Measurements from ENCODE around the gene MMP14. TPM values are rescaled to one million over a fixed set of nuclear protein-coding genes. Genes with fewer than 3 reads are reported as not detected.

The MMP14 gene
- total RNA-seq, 2 experiments from 2014 or later: 2.6 to 2.9 TPM

DNA sequence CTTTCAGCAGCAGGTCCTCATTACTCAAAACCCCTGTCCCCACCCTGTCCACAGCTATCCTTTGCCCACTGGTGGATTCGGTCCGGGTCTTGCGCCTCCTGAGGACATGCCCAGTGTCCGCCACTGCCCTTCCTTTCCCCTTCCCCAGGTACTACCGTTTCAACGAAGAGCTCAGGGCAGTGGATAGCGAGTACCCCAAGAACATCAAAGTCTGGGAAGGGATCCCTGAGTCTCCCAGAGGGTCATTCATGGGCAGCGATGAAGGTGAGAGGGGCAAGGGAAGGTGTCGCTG, 8.7 kb downstream of the MMP14 start:
- H3K4me3 Mint-ChIP-seq: no peak overlapping the region
- H3K4me3 ChIP-seq (ENCODE audit: low read length): no peak overlapping the region
- ChIA-PET POLR2A (no interaction called here), CTCF (interaction anchor here (1.1 kb wide), 1 partner anchor 70 kb away, joined by 3 read pairs; no protein-coding TSS in a partner anchor)
- H3K4me1 ChIP-seq (ENCODE audit: insufficient read depth, low read length): no peaks in the 10 kb centered on the region
- no peak for ATAC-seq (ENCODE audit: poor library complexity)
- H3K9me3 ChIP-seq (ENCODE audit: control insufficient read depth in 1 of 2, insufficient read depth in 1 of 2, low read length in 2 of 2): no peaks in the 10 kb centered on the region
- H3K27me3 Mint-ChIP-seq: peaks cover 27% of the 10 kb centered on the region
- H3K9me3 Mint-ChIP-seq: no peaks in the 10 kb centered on the region
- peaks cover 0 to 6% of the 10 kb centered on the region in 2 experiments for H3K27me3 ChIP-seq (ENCODE audit: control insufficient read depth in 1 of 2, insufficient read depth in 2 of 2, low read length in 2 of 2)
- no peak overlapping the region for H3K27ac ChIP-seq (ENCODE audit: low read depth in 1 of 2, low read length in 2 of 2)
- H3K4me1 Mint-ChIP-seq (ENCODE audit: low read depth): no peaks in the 10 kb centered on the region
- intact Hi-C loops (cut with DNase I, micrococcal nuclease): no loop called here
- TF ChIP-seq, protein P1, sequence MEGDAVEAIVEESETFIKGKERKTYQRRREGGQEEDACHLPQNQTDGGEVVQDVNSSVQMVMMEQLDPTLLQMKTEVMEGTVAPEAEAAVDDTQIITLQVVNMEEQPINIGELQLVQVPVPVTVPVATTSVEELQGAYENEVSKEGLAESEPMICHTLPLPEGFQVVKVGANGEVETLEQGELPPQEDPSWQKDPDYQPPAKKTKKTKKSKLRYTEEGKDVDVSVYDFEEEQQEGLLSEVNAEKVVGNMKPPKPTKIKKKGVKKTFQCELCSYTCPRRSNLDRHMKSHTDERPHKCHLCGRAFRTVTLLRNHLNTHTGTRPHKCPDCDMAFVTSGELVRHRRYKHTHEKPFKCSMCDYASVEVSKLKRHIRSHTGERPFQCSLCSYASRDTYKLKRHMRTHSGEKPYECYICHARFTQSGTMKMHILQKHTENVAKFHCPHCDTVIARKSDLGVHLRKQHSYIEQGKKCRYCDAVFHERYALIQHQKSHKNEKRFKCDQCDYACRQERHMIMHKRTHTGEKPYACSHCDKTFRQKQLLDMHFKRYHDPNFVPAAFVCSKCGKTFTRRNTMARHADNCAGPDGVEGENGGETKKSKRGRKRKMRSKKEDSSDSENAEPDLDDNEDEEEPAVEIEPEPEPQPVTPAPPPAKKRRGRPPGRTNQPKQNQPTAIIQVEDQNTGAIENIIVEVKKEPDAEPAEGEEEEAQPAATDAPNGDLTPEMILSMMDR (IDR thresholded peaks at IDR 0.05): no peak
- no peaks in the 10 kb centered on the region for H3K36me3 ChIP-seq (ENCODE audit: insufficient read depth, low read length)
- no peak overlapping the region for H3K27ac Mint-ChIP-seq
- DNase-seq: no peak
- H3K36me3 Mint-ChIP-seq (ENCODE audit: low read depth): no peaks in the 10 kb centered on the region

DNA sequence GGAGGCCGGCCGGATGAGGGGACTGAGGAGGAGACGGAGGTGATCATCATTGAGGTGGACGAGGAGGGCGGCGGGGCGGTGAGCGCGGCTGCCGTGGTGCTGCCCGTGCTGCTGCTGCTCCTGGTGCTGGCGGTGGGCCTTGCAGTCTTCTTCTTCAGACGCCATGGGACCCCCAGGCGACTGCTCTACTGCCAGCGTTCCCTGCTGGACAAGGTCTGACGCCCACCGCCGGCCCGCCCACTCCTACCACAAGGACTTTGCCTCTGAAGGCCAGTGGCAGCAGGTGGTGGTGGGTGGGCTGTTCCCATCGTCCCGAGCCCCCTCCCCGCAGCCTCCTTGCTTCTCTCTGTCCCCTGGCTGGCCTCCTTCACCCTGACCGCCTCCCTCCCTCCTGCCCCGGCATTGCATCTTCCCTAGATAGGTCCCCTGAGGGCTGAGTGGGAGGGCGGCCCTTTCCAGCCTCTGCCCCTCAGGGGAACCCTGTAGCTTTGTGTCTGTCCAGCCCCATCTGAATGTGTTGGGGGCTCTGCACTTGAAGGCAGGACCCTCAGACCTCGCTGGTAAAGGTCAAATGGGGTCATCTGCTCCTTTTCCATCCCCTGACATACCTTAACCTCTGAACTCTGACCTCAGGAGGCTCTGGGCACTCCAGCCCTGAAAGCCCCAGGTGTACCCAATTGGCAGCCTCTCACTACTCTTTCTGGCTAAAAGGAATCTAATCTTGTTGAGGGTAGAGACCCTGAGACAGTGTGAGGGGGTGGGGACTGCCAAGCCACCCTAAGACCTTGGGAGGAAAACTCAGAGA, 9.6 kb downstream of the MMP14 start:
- Mint-ChIP-seq H3K4me3 (no peak overlapping the region), H3K9me3 (no peaks in the 10 kb centered on the region), H3K27me3 (peaks cover 24% of the 10 kb centered on the region), H3K36me3 (ENCODE audit: low read depth) (no peaks in the 10 kb centered on the region), H3K4me1 (ENCODE audit: low read depth) (no peaks in the 10 kb centered on the region), H3K27ac (no peak overlapping the region)
- no peak for ATAC-seq (ENCODE audit: poor library complexity)
- TF ChIP-seq, protein P1 (IDR thresholded peaks at IDR 0.05): no peak
- Histone ChIP-seq H3K27me3 (ENCODE audit: control insufficient read depth in 1 of 2, insufficient read depth in 2 of 2, low read length in 2 of 2) (peaks cover 0 to 6% of the 10 kb centered on the region in 2 experiments), H3K36me3 (ENCODE audit: insufficient read depth, low read length) (no peaks in the 10 kb centered on the region), H3K9me3 (ENCODE audit: control insufficient read depth in 1 of 2, insufficient read depth in 1 of 2, low read length in 2 of 2) (no peaks in the 10 kb centered on the region), H3K27ac (ENCODE audit: low read depth in 1 of 2, low read length in 2 of 2) (no peak overlapping the region), H3K4me3 (ENCODE audit: low read length) (no peak overlapping the region), H3K4me1 (ENCODE audit: insufficient read depth, low read length) (no peaks in the 10 kb centered on the region)
- ChIA-PET POLR2A (interaction anchor here (0.7 kb wide), 1 partner anchor 17 kb away, joined by 3 read pairs; no protein-coding TSS in a partner anchor), CTCF (no interaction called here)
- DNase-seq: no peak
- intact Hi-C loops (cut with DNase I, micrococcal nuclease): no loop called here

DNA sequence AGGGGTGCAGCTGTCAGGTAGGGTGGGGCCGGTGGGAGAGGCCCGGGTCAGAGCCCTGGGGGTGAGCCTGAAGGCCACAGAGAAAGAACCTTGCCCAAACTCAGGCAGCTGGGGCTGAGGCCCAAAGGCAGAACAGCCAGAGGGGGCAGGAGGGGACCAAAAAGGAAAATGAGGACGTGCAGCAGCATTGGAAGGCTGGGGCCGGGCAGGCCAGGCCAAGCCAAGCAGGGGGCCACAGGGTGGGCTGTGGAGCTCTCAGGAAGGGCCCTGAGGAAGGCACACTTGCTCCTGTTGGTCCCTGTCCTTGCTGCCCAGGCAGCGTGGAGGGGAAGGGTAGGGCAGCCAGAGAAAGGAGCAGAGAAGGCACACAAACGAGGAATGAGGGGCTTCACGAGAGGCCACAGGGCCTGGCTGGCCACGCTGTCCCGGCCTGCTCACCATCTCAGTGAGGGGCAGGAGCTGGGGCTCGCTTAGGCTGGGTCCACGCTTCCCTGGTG, 10.5 kb downstream of the MMP14 start:
- H3K9me3 Mint-ChIP-seq: no peaks in the 10 kb centered on the region
- Histone ChIP-seq H3K4me3 (ENCODE audit: low read length) (no peak overlapping the region), H3K27ac (ENCODE audit: low read depth in 1 of 2, low read length in 2 of 2) (no peak overlapping the region), H3K9me3 (ENCODE audit: control insufficient read depth in 1 of 2, insufficient read depth in 1 of 2, low read length in 2 of 2) (no peaks in the 10 kb centered on the region), H3K4me1 (ENCODE audit: insufficient read depth, low read length) (peaks cover 5% of the 10 kb centered on the region), H3K27me3 (ENCODE audit: control insufficient read depth in 1 of 2, insufficient read depth in 2 of 2, low read length in 2 of 2) (peaks cover 0 to 2% of the 10 kb centered on the region in 2 experiments), H3K36me3 (ENCODE audit: insufficient read depth, low read length) (no peaks in the 10 kb centered on the region)
- H3K4me1 Mint-ChIP-seq (ENCODE audit: low read depth): no peaks in the 10 kb centered on the region
- no peak for DNase-seq
- TF ChIP-seq, protein P1 (IDR thresholded peaks at IDR 0.05): no peak
- CTCF ChIA-PET: no interaction called here
- no peak for ATAC-seq (ENCODE audit: poor library complexity)
- no peak overlapping the region for H3K4me3 Mint-ChIP-seq
- POLR2A ChIA-PET: no interaction called here
- no peaks in the 10 kb centered on the region for H3K36me3 Mint-ChIP-seq (ENCODE audit: low read depth)
- no peak overlapping the region for H3K27ac Mint-ChIP-seq
- peaks cover 19% of the 10 kb centered on the region for H3K27me3 Mint-ChIP-seq
- intact Hi-C loops (cut with DNase I, micrococcal nuclease): no loop called here
